ENCODE results near the gene ZNF35.

The ZNF35 gene

DNA sequence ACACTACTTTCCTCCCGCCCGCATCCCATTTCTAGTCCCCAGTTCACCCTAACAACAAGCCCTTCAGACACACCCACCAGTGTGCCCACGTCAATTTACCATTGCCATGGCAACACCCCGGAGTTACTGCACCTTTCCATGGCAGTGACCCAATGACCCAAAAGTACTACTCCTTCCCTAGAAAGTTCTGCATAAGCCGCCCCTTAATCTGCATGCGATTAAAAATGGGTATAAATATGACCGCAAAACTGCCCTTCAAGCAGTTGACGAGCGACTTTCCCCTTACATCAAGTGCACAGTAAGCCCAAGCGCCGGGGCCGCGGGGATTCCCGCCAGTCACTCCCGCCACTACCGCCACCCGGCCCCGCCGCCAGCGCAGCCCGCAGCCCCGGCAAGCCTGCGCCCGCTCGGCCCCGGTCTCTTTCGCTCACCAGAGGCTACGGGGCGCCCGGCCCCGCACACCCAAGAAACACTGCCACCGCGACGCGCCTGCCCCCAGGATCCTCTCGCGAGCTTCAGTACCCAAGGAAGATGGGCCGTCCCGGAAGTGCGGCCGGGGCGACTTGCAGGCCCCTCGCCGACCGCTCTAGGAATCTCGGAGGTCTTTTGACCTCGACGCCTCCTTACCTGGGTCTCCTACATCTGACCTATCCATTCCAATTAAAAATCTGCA, 36.7 kb downstream of the ZNF35 start:
- DNase-seq = peak; percentile 12 to 70

DNA sequence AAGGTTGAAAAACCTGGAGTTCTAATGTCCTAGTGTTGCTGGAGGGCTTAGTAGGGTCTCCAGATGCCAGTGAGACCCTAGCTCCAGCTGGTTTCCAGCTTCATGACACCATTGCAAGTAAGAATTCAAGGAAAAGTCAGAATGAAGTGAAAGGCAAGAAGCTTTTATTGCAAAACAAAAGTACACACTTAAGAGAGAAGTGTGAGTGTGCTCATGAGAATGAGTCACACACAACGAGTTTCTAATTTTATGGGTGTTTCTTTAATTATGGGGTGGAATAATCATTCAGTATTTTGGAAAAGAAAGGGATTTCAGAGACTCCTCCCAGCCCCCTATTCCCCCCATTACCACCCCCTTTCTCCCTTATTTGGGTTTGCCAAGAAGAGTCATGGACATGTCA, 39.4 kb downstream of the ZNF35 start:
- DNase-seq = no peak
